Measurements from ENCODE around the gene C5AR1.

Gene C5AR1

GRCh38 chr19:47270408-47270807 is 39.3 kb upstream of the C5AR1 start:
- Histone ChIP-seq H3K27ac (replicated peaks) (no peak overlapping the region), H3K27me3 (ENCODE audit: insufficient read depth, poor library complexity, severe bottlenecking) (no peaks in the 10 kb centered on the region), H3K4me3 (replicated peaks; ENCODE audit: insufficient read depth, low read length) (no peak overlapping the region)
- DNase-seq (ENCODE audit: low read depth in 1 of 2, low spot score in 1 of 2), result no peak
- TF ChIP-seq GABPA (IDR thresholded peaks at IDR 0.05; ENCODE audit: low read depth) (no peak), POLR2AphosphoS5 (IDR thresholded peaks at IDR 0.05; ENCODE audit: low read depth) (no peak), REST (IDR thresholded peaks at IDR 0.05; ENCODE audit: insufficient replicate concordance, low read depth) (no peak), SPI1 (IDR thresholded peaks at IDR 0.05; ENCODE audit: borderline replicate concordance, low read depth) (no peak), CTCF (IDR thresholded peaks at IDR 0.05; ENCODE audit: insufficient read depth, low read length) (no peak)

GRCh38 chr19:47271949-47272348 is 37.7 kb upstream of the C5AR1 start:
- Histone ChIP-seq H3K27me3 (ENCODE audit: insufficient read depth, poor library complexity, severe bottlenecking) (no peaks in the 10 kb centered on the region), H3K4me3 (replicated peaks; ENCODE audit: insufficient read depth, low read length) (no peak overlapping the region), H3K27ac (replicated peaks) (0 out of 2 replicates have a peak overlapping the region, but pooled peaks have one; percentile 27)
- DNase-seq (ENCODE audit: low read depth in 1 of 2, low spot score in 1 of 2), result peak in 1 of 2 experiments; percentile 54
- no peak for TF ChIP-seq POLR2AphosphoS5 (IDR thresholded peaks at IDR 0.05; ENCODE audit: low read depth)
- no peak for TF ChIP-seq GABPA (IDR thresholded peaks at IDR 0.05; ENCODE audit: low read depth)
- no peak for TF ChIP-seq CTCF (IDR thresholded peaks at IDR 0.05; ENCODE audit: insufficient read depth, low read length)
- peak; percentile 54; the same call in 1 of the 2 replicates for TF ChIP-seq SPI1 (IDR thresholded peaks at IDR 0.05; ENCODE audit: borderline replicate concordance, low read depth)

- peak overlapping the region; percentile 57 for H3K4me3 ChIP-seq (replicated peaks; ENCODE audit: insufficient read depth, low read length)
- no peaks in the 10 kb centered on the region for H3K27me3 ChIP-seq (ENCODE audit: insufficient read depth, poor library complexity, severe bottlenecking)
- DNase-seq (ENCODE audit: low read depth in 1 of 2, low spot score in 1 of 2), result peak in 1 of 2 experiments; percentile 57
- peak overlapping the region; percentile 96 for H3K27ac ChIP-seq (replicated peaks)
- TF ChIP-seq CTCF (IDR thresholded peaks at IDR 0.05; ENCODE audit: insufficient read depth, low read length), result no peak
- TF ChIP-seq POLR2AphosphoS5 (IDR thresholded peaks at IDR 0.05; ENCODE audit: low read depth), result no peak
- TF ChIP-seq REST (IDR thresholded peaks at IDR 0.05; ENCODE audit: insufficient replicate concordance, low read depth), result no peak
- no peak for TF ChIP-seq GABPA (IDR thresholded peaks at IDR 0.05; ENCODE audit: low read depth)
- no peak for TF ChIP-seq SPI1 (IDR thresholded peaks at IDR 0.05; ENCODE audit: borderline replicate concordance, low read depth)
Measured at GRCh38 chr19:47272448-47273312, 37.0 kb upstream of the C5AR1 start.
